ENCODE results near the gene RHBDD1. TPM values are rescaled to one million over a fixed set of nuclear protein-coding genes. Genes with fewer than 3 reads are reported as not detected.

The RHBDD1 gene
- total and polyA plus RNA-seq, 3 experiments from 2014 or later, result 19.2 to 35.7 (median 32.8) TPM

- Mint-ChIP-seq H3K4me3 (peak overlapping the region in 1 of 7 donors; percentile 16), H3K9me3 (peaks cover 5 to 42% (median 12%) of the 10 kb centered on the region in 5 donors), H3K27ac (peak overlapping the region in 1 of 8 donors; percentile 59), H3K4me1 (peaks cover 7 to 14% (median 13%) of the 10 kb centered on the region in 3 donors), H3K27me3 (no peaks in the 10 kb centered on the region), H3K36me3 (peaks cover 19 to 85% (median 24%) of the 10 kb centered on the region in 3 donors)
- Histone ChIP-seq H3K36me3 (ENCODE audit: insufficient read depth, low read length) (no peaks in the 10 kb centered on the region), H3K4me1 (ENCODE audit: insufficient read depth, low read length) (peaks cover 7% of the 10 kb centered on the region), H3K27ac (ENCODE audit: low read depth, low read length) (no peak overlapping the region), H3K4me3 (ENCODE audit: low read length) (no peak overlapping the region), H3K9me3 (ENCODE audit: low read length) (no peaks in the 10 kb centered on the region), H3K27me3 (ENCODE audit: insufficient read depth, low read length, poor library complexity, severe bottlenecking) (no peaks in the 10 kb centered on the region)
- ChIA-PET POLR2A (no interaction called here), CTCF (interaction anchor here (1.5 kb wide), 1 partner anchor 9 kb away, joined by 3 read pairs; no protein-coding TSS in a partner anchor)
- no peak for DNase-seq
These were observed 118.0 kb downstream of the RHBDD1 start for GRCh38 chr2:226953826-226954225.

- ChIA-PET CTCF (no interaction called here), POLR2A (no interaction called here)
- Mint-ChIP-seq H3K4me1 (peaks cover 6 to 13% (median 7%) of the 10 kb centered on the region in 3 donors), H3K9me3 (peaks cover 5 to 46% (median 21%) of the 10 kb centered on the region in 5 donors), H3K4me3 (no peak overlapping the region), H3K27me3 (no peaks in the 10 kb centered on the region), H3K36me3 (peaks cover 20 to 88% (median 21%) of the 10 kb centered on the region in 3 donors), H3K27ac (no peak overlapping the region)
- Histone ChIP-seq H3K27me3 (ENCODE audit: insufficient read depth, low read length, poor library complexity, severe bottlenecking) (no peaks in the 10 kb centered on the region), H3K36me3 (ENCODE audit: insufficient read depth, low read length) (no peaks in the 10 kb centered on the region), H3K4me1 (ENCODE audit: insufficient read depth, low read length) (peaks cover 7% of the 10 kb centered on the region), H3K4me3 (ENCODE audit: low read length) (no peak overlapping the region), H3K27ac (ENCODE audit: low read depth, low read length) (no peak overlapping the region), H3K9me3 (ENCODE audit: low read length) (no peaks in the 10 kb centered on the region)
- no peak for DNase-seq
These were observed 120.8 kb downstream of the RHBDD1 start for GRCh38 chr2:226956659-226957058.

DNA sequence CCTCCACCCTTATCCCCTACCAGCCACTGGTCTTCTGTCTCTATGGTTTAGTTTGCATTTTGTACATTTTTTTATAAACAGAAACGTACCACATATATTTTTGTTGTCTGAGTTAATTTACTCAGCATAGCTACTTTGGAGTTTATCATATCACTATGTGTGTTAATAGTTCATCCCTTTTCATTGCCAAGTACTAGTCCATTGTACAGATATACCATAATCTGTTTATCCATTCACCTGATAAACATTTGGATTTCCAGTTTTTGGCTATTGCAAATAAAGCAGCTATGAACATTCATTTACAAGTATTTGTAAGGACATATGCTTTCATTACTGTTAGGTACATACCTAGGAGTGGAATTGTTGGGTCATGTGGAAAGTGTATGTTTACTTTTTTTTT lies 123.6 kb downstream of the RHBDD1 start:
- CTCF ChIA-PET, result no interaction called here
- Mint-ChIP-seq H3K9me3 (peaks cover 5 to 42% (median 21%) of the 10 kb centered on the region in 5 donors), H3K36me3 (peaks cover 19 to 76% (median 26%) of the 10 kb centered on the region in 3 donors), H3K4me1 (no peaks in the 10 kb centered on the region), H3K4me3 (no peak overlapping the region), H3K27ac (no peak overlapping the region), H3K27me3 (no peaks in the 10 kb centered on the region)
- POLR2A ChIA-PET, result no interaction called here
- DNase-seq, result no peak
- Histone ChIP-seq H3K27me3 (ENCODE audit: insufficient read depth, low read length, poor library complexity, severe bottlenecking) (no peaks in the 10 kb centered on the region), H3K4me1 (ENCODE audit: insufficient read depth, low read length) (no peaks in the 10 kb centered on the region), H3K36me3 (ENCODE audit: insufficient read depth, low read length) (no peaks in the 10 kb centered on the region), H3K27ac (ENCODE audit: low read depth, low read length) (no peak overlapping the region), H3K9me3 (ENCODE audit: low read length) (no peaks in the 10 kb centered on the region), H3K4me3 (ENCODE audit: low read length) (no peak overlapping the region)

DNA sequence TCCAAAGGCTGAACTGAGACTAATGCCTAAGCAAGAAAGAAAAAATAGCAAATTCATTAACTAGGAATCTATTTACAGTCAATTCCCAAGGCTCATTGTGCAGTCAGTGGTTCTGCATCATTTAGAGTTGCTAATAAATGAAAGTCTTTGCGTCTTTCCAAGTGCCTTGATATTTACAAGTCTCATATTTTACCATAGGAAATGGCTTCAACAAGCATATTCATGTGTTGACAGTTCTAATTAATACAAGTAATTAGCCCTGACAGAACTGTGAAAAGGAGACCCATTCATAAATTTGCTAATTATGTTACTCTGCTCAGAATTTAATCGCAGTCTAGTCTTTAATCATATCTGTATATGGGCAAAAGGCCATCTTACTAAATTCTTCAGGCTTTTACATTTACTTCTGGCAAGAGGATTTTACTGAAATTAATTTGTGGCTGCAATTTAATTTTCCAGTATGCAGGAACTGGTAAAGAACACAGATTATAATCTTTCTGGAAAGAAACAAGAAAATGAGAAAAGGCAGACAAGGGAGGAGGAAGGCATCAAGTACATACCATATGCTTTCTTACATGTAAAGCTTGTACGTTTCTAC lies 126.4 kb downstream of the RHBDD1 start:
- peaks cover 11 to 56% (median 15%) of the 10 kb centered on the region in 3 donors for H3K36me3 Mint-ChIP-seq
- Histone ChIP-seq H3K27ac (ENCODE audit: low read depth, low read length) (no peak overlapping the region), H3K36me3 (ENCODE audit: insufficient read depth, low read length) (no peaks in the 10 kb centered on the region), H3K4me3 (ENCODE audit: low read length) (no peak overlapping the region), H3K27me3 (ENCODE audit: insufficient read depth, low read length, poor library complexity, severe bottlenecking) (no peaks in the 10 kb centered on the region), H3K9me3 (ENCODE audit: low read length) (no peaks in the 10 kb centered on the region), H3K4me1 (ENCODE audit: insufficient read depth, low read length) (no peaks in the 10 kb centered on the region)
- no peak overlapping the region for H3K27ac Mint-ChIP-seq
- no peak overlapping the region for H3K4me3 Mint-ChIP-seq
- no peak for DNase-seq
- ChIA-PET POLR2A (no interaction called here), CTCF (no interaction called here)
- H3K27me3 Mint-ChIP-seq, result no peaks in the 10 kb centered on the region
- peaks cover 5 to 26% (median 19%) of the 10 kb centered on the region in 5 donors for H3K9me3 Mint-ChIP-seq
- H3K4me1 Mint-ChIP-seq, result no peaks in the 10 kb centered on the region

DNA sequence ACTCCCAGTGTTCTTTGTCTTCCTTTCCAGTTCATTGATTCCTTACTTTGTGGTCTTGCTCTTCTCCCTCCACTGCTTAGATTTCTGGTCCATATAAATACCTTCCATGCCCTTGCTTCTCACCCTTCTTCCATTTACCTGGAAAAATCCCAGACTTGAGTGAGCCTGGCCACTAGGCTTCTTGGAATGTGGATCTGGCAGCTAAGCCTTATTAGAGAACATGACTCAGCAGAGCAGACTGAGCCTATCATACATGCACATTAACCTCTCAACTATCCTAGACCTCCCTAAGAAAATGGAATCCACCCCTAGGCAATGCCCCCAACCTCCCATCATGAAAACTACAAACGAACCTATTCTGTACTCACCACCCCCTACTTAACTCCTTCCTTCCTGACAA lies 127.7 kb downstream of the RHBDD1 start:
- H3K4me1 ChIP-seq (ENCODE audit: insufficient read depth, low read length), result no peaks in the 10 kb centered on the region
- no peak overlapping the region for H3K27ac ChIP-seq (ENCODE audit: low read depth, low read length)
- ChIA-PET CTCF (interaction anchor here (1.0 kb wide), 1 partner anchor 9 kb away, joined by 3 read pairs; no protein-coding TSS in a partner anchor), POLR2A (no interaction called here)
- no peak for DNase-seq
- peaks cover 6 to 51% (median 12%) of the 10 kb centered on the region in 3 donors for H3K36me3 Mint-ChIP-seq
- peaks cover 0 to 14% (median 8%) of the 10 kb centered on the region in 5 donors for H3K9me3 Mint-ChIP-seq
- H3K36me3 ChIP-seq (ENCODE audit: insufficient read depth, low read length), result no peaks in the 10 kb centered on the region
- H3K4me1 Mint-ChIP-seq, result no peaks in the 10 kb centered on the region
- no peak overlapping the region for H3K27ac Mint-ChIP-seq
- H3K9me3 ChIP-seq (ENCODE audit: low read length), result no peaks in the 10 kb centered on the region
- no peak overlapping the region for H3K4me3 Mint-ChIP-seq
- no peak overlapping the region for H3K4me3 ChIP-seq (ENCODE audit: low read length)
- H3K27me3 ChIP-seq (ENCODE audit: insufficient read depth, low read length, poor library complexity, severe bottlenecking), result no peaks in the 10 kb centered on the region
- H3K27me3 Mint-ChIP-seq, result no peaks in the 10 kb centered on the region

GRCh38 chr2:226965376-226965775 lies 129.5 kb downstream of the RHBDD1 start:
- H3K9me3 Mint-ChIP-seq, result peaks cover 0 to 4% (median 0%) of the 10 kb centered on the region in 5 donors
- Histone ChIP-seq H3K4me3 (ENCODE audit: low read length) (no peak overlapping the region), H3K9me3 (ENCODE audit: low read length) (no peaks in the 10 kb centered on the region), H3K4me1 (ENCODE audit: insufficient read depth, low read length) (peaks cover 3% of the 10 kb centered on the region), H3K27me3 (ENCODE audit: insufficient read depth, low read length, poor library complexity, severe bottlenecking) (no peaks in the 10 kb centered on the region), H3K36me3 (ENCODE audit: insufficient read depth, low read length) (no peaks in the 10 kb centered on the region), H3K27ac (ENCODE audit: low read depth, low read length) (no peak overlapping the region)
- no peak overlapping the region for H3K27ac Mint-ChIP-seq
- no peaks in the 10 kb centered on the region for H3K27me3 Mint-ChIP-seq
- peaks cover 7 to 45% (median 8%) of the 10 kb centered on the region in 3 donors for H3K36me3 Mint-ChIP-seq
- DNase-seq, result no peak
- ChIA-PET POLR2A (no interaction called here), CTCF (interaction anchor here (1.5 kb wide), 1 partner anchor 13 kb away, joined by 4 read pairs; no protein-coding TSS in a partner anchor)
- H3K4me1 Mint-ChIP-seq, result peaks cover 5 to 7% (median 5%) of the 10 kb centered on the region in 3 donors
- no peak overlapping the region for H3K4me3 Mint-ChIP-seq

- no peak overlapping the region for H3K27ac ChIP-seq (ENCODE audit: low read depth, low read length)
- H3K4me1 Mint-ChIP-seq, result peaks cover 15 to 27% (median 17%) of the 10 kb centered on the region in 3 donors
- peak overlapping the region in 1 of 8 donors; percentile 62 for H3K27ac Mint-ChIP-seq
- CTCF ChIA-PET, result interaction anchor here (1.2 kb wide), 1 partner anchor 11 kb away, joined by 4 read pairs; no protein-coding TSS in a partner anchor
- no peak overlapping the region for H3K4me3 ChIP-seq (ENCODE audit: low read length)
- peaks cover 3% of the 10 kb centered on the region for H3K4me1 ChIP-seq (ENCODE audit: insufficient read depth, low read length)
- H3K27me3 ChIP-seq (ENCODE audit: insufficient read depth, low read length, poor library complexity, severe bottlenecking), result no peaks in the 10 kb centered on the region
- H3K9me3 ChIP-seq (ENCODE audit: low read length), result no peaks in the 10 kb centered on the region
- peaks cover 0 to 3% (median 0%) of the 10 kb centered on the region in 5 donors for H3K9me3 Mint-ChIP-seq
- no peaks in the 10 kb centered on the region for H3K27me3 Mint-ChIP-seq
- H3K36me3 Mint-ChIP-seq, result peaks cover 21 to 54% (median 22%) of the 10 kb centered on the region in 3 donors
- no peak for DNase-seq
- POLR2A ChIA-PET, result no interaction called here
- H3K36me3 ChIP-seq (ENCODE audit: insufficient read depth, low read length), result no peaks in the 10 kb centered on the region
- no peak overlapping the region for H3K4me3 Mint-ChIP-seq
These were observed 133.7 kb downstream of the RHBDD1 start for GRCh38 chr2:226969417-226970080.

GRCh38 chr2:226970362-226970761 lies 134.5 kb downstream of the RHBDD1 start:
- peak overlapping the region in 1 of 7 donors; percentile 27 for H3K4me3 Mint-ChIP-seq
- Histone ChIP-seq H3K4me3 (ENCODE audit: low read length) (no peak overlapping the region), H3K36me3 (ENCODE audit: insufficient read depth, low read length) (no peaks in the 10 kb centered on the region), H3K27ac (ENCODE audit: low read depth, low read length) (no peak overlapping the region), H3K4me1 (ENCODE audit: insufficient read depth, low read length) (peaks cover 3% of the 10 kb centered on the region), H3K9me3 (ENCODE audit: low read length) (no peaks in the 10 kb centered on the region), H3K27me3 (ENCODE audit: insufficient read depth, low read length, poor library complexity, severe bottlenecking) (no peaks in the 10 kb centered on the region)
- CTCF ChIA-PET, result interaction anchor here (1.2 kb wide), 1 partner anchor 12 kb away, joined by 4 read pairs; no protein-coding TSS in a partner anchor
- no peak for DNase-seq
- peaks cover 15 to 27% (median 17%) of the 10 kb centered on the region in 3 donors for H3K4me1 Mint-ChIP-seq
- no peaks in the 10 kb centered on the region for H3K27me3 Mint-ChIP-seq
- POLR2A ChIA-PET, result no interaction called here
- H3K27ac Mint-ChIP-seq, result peak overlapping the region in 2 of 8 donors; percentile 5 to 7
- peaks cover 0 to 3% (median 0%) of the 10 kb centered on the region in 5 donors for H3K9me3 Mint-ChIP-seq
- peaks cover 22 to 62% (median 25%) of the 10 kb centered on the region in 3 donors for H3K36me3 Mint-ChIP-seq

Data from CD8-positive, alpha-beta memory T cell (primary cell).